Stimulated activated naive CD8-positive, alpha-beta T cell treated with anti-CD3 and anti-CD28 coated beads, Interleukin-15, amount 100 ng/mL, for 72 hours (primary cell): Measurements from ENCODE around the gene CPZ.
"Not testable (repeated sequence)": the region's sequence is repeated elsewhere in the genome, so short reads cannot be mapped to it uniquely, and the experiment has no call there.

Experiments
- ATAC-seq: fragments of 150-1000 bp; cut with Tn5 transposase; 2 replicates; pipeline ENCODE4 v1.10.0; 2021; ENCODE audit warnings: mild to moderate bottlenecking, moderate library complexity
- DNase-seq, 2 donors: peaks; one replicate each; pipeline ENCODE4 v3.0.0; 2021 to 2022
- H3K27ac Mint-ChIP-seq, 2 donors: one replicate each; pipeline ENCODE4 v1.8.0; 2022; ENCODE audit warnings: mild to moderate bottlenecking in 2 of 2, mixed read lengths in 2 of 2, moderate library complexity in 2 of 2
- H3K27me3 Mint-ChIP-seq: one replicate; pipeline ENCODE4 v1.8.0; 2022; ENCODE audit warnings: mixed read lengths
- H3K4me1 Mint-ChIP-seq: one replicate; pipeline ENCODE4 v1.8.0; 2022; ENCODE audit warnings: mild to moderate bottlenecking, mixed read lengths
- H3K4me3 Mint-ChIP-seq, 2 donors: one replicate each; pipeline ENCODE4 v1.8.0; 2022; ENCODE audit warnings: mild to moderate bottlenecking in 2 of 2, mixed read lengths in 2 of 2, moderate library complexity in 1 of 2
- H3K9me3 Mint-ChIP-seq, 2 donors: one replicate each; pipeline ENCODE4 v1.8.0; 2022; ENCODE audit warnings: mixed read lengths in 2 of 2

Gene CPZ

DNA sequence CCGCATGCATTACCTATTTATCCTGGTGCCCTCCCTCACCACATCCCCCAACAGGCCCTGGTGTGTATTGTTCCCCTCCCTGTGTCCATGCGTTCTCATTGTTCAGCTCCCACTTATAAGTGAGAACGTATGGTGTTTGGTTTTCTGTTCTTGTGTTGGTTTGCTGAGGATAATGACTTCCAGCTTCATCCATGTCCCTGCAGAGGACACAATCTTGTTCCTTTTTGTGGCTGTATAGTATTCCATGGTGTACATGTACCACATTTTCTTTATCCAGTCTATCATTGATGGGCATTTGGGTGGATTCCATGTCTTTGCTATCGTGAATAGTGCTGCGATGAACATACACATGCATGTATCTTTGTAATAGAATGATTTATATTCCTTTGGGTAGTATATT lies 61.6 kb downstream of the CPZ start:
- not testable (repeated sequence) for ATAC-seq, DNase-seq, H3K4me3 Mint-ChIP-seq, H3K4me1 Mint-ChIP-seq, H3K27ac Mint-ChIP-seq
- peaks cover 5 to 16% of the 10 kb centered on the region in 2 donors for H3K9me3 Mint-ChIP-seq
- peaks cover 18% of the 10 kb centered on the region for H3K27me3 Mint-ChIP-seq

DNA sequence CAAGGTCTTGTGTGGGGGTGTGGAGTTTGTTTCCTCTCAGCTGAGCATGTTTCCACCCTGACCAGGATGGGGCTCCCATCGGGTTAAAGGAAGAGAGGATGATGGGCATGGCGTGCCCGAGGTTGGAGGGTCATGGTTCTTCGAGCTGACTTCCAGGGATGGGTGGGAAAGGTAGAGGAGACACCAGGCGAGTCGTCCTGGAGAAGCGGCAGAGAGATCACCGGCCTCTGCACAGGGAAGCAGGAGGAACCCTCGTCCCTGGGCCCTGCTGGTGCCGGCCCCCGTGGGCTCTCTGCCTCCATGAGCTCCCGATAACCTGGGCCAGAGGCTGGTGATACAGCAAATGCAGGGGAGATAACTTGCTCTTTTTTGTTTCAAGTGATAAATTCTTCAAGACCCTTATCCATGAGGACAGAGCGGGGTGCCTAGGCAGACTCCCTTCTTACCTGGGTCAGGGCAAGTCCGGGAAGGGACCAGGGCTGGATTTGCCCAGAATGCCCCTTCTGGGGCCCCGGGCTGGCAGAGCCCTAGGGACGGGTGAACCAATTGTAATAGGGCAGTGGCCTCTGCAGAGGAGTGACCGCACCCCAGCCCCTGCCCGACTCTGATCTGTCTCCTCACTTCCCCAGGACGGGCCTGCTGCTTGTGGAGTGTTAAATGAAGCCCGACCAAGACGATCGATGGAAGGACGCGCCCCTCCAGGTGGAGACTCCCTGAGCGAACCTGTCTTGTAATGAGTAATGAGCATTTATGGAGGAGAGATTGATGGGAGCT lies 63.0 kb downstream of the CPZ start:
- ATAC-seq (no peak), DNase-seq (no peak)
- peaks cover 5 to 16% of the 10 kb centered on the region in 2 donors for H3K9me3 Mint-ChIP-seq
- no peak overlapping the region for H3K4me3 Mint-ChIP-seq
- no peaks in the 10 kb centered on the region for H3K4me1 Mint-ChIP-seq
- no peak overlapping the region for H3K27ac Mint-ChIP-seq
- H3K27me3 Mint-ChIP-seq = peaks cover 19% of the 10 kb centered on the region

- H3K4me3 Mint-ChIP-seq = no peak overlapping the region
- H3K4me1 Mint-ChIP-seq = no peaks in the 10 kb centered on the region
- peaks cover 5 to 16% of the 10 kb centered on the region in 2 donors for H3K9me3 Mint-ChIP-seq
- ATAC-seq = no peak
- H3K27me3 Mint-ChIP-seq = peaks cover 23% of the 10 kb centered on the region
- peak overlapping the region in 1 of 2 donors; percentile 34 for H3K27ac Mint-ChIP-seq
- DNase-seq = no peak
These were observed 63.6 kb downstream of the CPZ start for GRCh38 chr4:8656185-8656517.

- Mint-ChIP-seq H3K9me3 (peaks cover 5 to 16% of the 10 kb centered on the region in 2 donors), H3K4me1 (no peaks in the 10 kb centered on the region), H3K27me3 (peaks cover 23% of the 10 kb centered on the region), H3K27ac (no peak overlapping the region), H3K4me3 (no peak overlapping the region)
- ATAC-seq = no peak
- no peak for DNase-seq
These were observed 64.3 kb downstream of the CPZ start for GRCh38 chr4:8656711-8657380.

DNA sequence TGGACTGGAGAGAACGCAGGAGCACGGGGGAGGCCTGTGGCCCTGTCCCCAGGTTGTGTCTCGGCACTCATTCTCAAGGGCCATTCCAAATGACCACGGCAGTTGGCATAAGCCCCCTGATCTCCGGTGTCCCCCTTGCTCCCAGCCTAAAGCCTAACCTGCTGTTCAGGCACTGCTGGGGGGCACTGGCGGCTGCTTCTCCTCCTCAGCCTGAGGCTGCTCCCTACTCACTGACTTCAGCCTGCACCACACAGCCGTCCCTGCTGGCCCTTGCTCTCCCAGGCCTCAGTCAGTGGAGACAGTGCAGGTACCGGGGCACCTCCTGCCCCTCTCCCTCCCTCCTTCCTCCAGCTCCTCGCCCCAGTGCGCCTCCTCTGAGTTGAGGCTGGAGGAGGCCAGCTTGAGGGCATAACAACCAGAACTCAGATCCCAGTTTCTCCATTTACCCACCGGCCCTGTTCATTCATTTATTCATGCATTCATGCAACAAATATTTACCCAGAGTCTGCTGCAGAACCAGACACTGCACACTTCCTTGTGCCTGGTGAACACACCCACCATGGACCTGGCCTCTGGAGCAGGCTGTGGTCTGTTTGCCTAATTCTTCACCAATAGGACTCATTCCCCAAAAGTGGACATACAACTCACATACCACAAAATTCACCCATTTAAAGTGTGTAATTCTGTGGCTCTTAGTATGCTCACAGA lies 65.0 kb downstream of the CPZ start:
- no peak overlapping the region for H3K4me3 Mint-ChIP-seq
- H3K4me1 Mint-ChIP-seq = no peaks in the 10 kb centered on the region
- H3K27ac Mint-ChIP-seq = no peak overlapping the region
- DNase-seq (no peak), ATAC-seq (no peak)
- H3K9me3 Mint-ChIP-seq = peaks cover 5 to 16% of the 10 kb centered on the region in 2 donors
- peaks cover 23% of the 10 kb centered on the region for H3K27me3 Mint-ChIP-seq

DNA sequence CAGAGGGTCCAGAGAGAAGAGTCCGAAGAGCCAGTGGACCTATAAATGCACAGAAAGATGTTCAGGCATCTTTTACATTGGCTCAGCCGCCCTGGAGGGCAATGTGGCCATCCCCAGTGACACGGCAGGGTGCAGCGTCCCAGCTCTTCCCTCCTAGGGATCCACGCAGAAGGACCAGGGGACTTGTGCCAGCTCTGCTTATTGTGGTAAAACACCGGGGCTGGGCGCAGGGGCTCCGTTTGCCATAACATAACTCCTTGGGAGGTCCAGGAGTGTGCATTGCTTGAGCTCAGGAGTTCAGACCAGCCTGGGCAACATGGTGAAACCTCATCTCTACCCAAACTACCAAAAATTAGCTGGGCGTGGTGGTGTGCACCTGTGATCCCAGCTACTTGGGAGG lies 70.2 kb downstream of the CPZ start:
- Mint-ChIP-seq H3K9me3 (no peaks in the 10 kb centered on the region), H3K27ac (no peak overlapping the region), H3K4me1 (no peaks in the 10 kb centered on the region), H3K27me3 (peaks cover 11% of the 10 kb centered on the region), H3K4me3 (no peak overlapping the region)
- DNase-seq (no peak), ATAC-seq (no peak)

DNA sequence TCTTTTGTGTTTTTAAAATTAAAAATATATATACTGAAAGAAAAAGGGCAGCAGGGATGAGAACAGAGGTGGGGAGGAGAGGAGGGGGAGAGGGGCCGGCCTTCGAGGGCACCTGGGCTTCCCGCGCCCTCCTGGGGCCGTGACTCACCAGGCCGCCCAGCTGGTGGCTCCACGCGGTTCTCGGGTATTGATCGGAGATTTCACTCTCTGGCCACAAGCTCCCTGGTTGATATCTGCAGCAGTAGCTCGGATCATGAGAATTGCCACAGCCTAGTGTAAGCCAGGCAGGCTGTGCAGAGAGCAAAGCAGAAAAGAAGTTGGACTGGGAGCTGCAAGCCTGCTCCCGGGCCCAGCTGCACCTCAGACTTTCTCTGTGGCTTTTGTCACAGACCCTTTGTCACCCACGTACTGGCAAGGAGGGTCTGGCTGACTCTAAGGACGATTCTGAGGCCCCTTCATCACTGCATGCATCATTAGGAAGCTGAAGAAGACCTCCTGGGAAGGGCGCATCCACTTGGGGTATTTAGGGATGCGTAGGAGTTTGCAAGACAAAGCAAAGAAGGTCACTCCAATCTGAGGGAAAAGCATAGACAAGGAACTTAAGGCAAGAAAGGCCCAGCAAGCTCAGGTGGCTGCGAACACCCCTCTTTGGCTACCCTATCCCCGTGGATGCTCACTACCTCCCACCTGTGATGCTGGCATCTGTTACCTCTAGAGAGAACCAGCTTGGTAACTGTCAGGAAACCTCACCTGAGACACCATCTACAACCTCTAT lies 71.7 kb downstream of the CPZ start:
- no peak overlapping the region for H3K4me3 Mint-ChIP-seq

GRCh38 chr4:8664976-8665375 lies 72.4 kb downstream of the CPZ start:
- Mint-ChIP-seq H3K9me3 (no peaks in the 10 kb centered on the region), H3K27ac (no peak overlapping the region), H3K27me3 (peaks cover 8% of the 10 kb centered on the region), H3K4me1 (no peaks in the 10 kb centered on the region), H3K4me3 (no peak overlapping the region)
- no peak for DNase-seq
- no peak for ATAC-seq

More for the DNA sequence above, 71.7 kb downstream of the CPZ start:
- Mint-ChIP-seq H3K27me3 (peaks cover 8% of the 10 kb centered on the region), H3K9me3 (no peaks in the 10 kb centered on the region), H3K27ac (no peak overlapping the region), H3K4me1 (no peaks in the 10 kb centered on the region)
- ATAC-seq = no peak
- DNase-seq = no peak

DNA sequence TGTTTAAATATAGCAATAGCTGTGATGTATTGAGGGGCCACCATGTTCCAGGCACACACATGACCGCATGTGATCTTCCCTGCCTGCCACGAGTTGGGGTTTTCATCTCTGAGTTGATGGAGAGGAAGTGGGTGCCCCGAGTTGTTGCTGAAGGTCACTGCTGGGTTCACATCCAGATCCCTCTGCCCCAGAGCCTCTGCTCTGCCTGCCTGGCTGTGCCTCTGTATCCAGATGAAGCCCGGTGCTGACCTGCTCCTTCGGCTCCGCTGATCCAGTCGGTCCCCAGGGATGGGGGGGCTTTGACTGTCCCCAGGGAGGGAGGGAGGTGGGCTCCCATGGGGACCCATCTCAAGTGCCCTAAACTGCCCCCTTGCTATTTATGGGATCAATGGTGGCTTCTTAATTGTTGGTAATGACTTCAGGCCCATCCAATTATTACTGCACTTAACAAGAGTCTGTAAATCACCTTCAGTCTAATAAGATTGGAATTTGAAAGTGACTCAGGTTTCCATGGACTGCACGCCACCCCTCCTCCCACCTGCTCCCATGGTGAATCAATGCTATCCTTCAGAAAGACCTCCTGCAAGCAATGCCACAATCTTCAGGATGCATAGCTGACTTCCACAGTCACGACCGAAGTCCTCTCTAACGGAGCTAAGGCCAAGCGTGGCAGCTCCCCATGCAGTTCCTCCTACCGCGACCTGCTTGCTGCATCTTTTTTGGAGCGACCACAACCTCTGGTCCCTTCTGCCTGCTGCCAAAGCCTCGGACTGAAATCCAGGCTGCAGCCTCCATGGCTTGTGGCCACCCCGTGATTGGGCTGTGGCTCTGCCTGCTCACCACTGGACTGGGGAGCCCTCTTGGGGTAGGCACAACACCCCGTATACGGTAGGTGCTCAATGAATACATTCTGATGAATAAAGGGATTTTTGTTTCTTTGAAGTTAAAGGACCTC lies 73.1 kb downstream of the CPZ start:
- Mint-ChIP-seq H3K4me1 (no peaks in the 10 kb centered on the region), H3K4me3 (no peak overlapping the region), H3K9me3 (no peaks in the 10 kb centered on the region), H3K27me3 (peaks cover 3% of the 10 kb centered on the region), H3K27ac (no peak overlapping the region)
- ATAC-seq (no peak), DNase-seq (no peak)

GRCh38 chr4:8666581-8666980 lies 74.0 kb downstream of the CPZ start:
- ATAC-seq = no peak
- Mint-ChIP-seq H3K4me1 (no peaks in the 10 kb centered on the region), H3K4me3 (no peak overlapping the region)

More at GRCh38 chr4:8666581-8666980, 74.0 kb downstream of the CPZ start:
- Mint-ChIP-seq H3K9me3 (no peaks in the 10 kb centered on the region), H3K27me3 (peaks cover 5% of the 10 kb centered on the region), H3K27ac (no peak overlapping the region)
- no peak for DNase-seq
